HG02938 (cell line): Measurements from ENCODE around the gene BBOF1.
A peak's percentile ranks its signal among the peaks of the same experiment; 100 is the strongest.

Experiments
- ATAC-seq: cut with Tn5 transposase; IDR thresholded peaks from one replicate; pipeline ENCODE4 v1.9.1; 2021; ENCODE audit warnings: mild to moderate bottlenecking, moderate library complexity; ENCODE audit not compliant: unreplicated experiment

BBOF1 gene

GRCh38 chr14:74019408-74020137 is 424 bp downstream of the BBOF1 start:
- ATAC-seq, result peak; percentile 25

GRCh38 chr14:74022346-74022745 is 3.2 kb downstream of the BBOF1 start:
- ATAC-seq, result no peak

- no peak for ATAC-seq
Observed at GRCh38 chr14:74029136-74029535, 10.0 kb downstream of the BBOF1 start.

GRCh38 chr14:74034572-74034971 is 15.4 kb downstream of the BBOF1 start:
- no peak for ATAC-seq

GRCh38 chr14:74035556-74035955 is 16.4 kb downstream of the BBOF1 start:
- ATAC-seq, result no peak

GRCh38 chr14:74038020-74038859 is 19.1 kb downstream of the BBOF1 start:
- no peak for ATAC-seq

- no peak for ATAC-seq
Observed at GRCh38 chr14:74042296-74042695, 23.1 kb downstream of the BBOF1 start.

- no peak for ATAC-seq
Observed at GRCh38 chr14:74045522-74045921, 26.4 kb downstream of the BBOF1 start.

- no peak for ATAC-seq
Observed at GRCh38 chr14:74048281-74048680, 29.1 kb downstream of the BBOF1 start.

- no peak for ATAC-seq
Observed at GRCh38 chr14:74049876-74050495, 30.8 kb downstream of the BBOF1 start.

- ATAC-seq, result no peak
Observed at GRCh38 chr14:74062809-74063150, 43.6 kb downstream of the BBOF1 start.

GRCh38 chr14:74064426-74064825 is 45.3 kb downstream of the BBOF1 start:
- no peak for ATAC-seq

- no peak for ATAC-seq
Observed at GRCh38 chr14:74064883-74065282, 45.7 kb downstream of the BBOF1 start.

- ATAC-seq, result no peak
Observed at GRCh38 chr14:74065746-74066575, 46.8 kb downstream of the BBOF1 start.

- ATAC-seq, result no peak
Observed at GRCh38 chr14:74077401-74077800, 58.3 kb downstream of the BBOF1 start.

- no peak for ATAC-seq
Observed at GRCh38 chr14:74080820-74081460, 61.8 kb downstream of the BBOF1 start.

- ATAC-seq, result no peak
Observed at GRCh38 chr14:74081491-74081890, 62.3 kb downstream of the BBOF1 start.

GRCh38 chr14:74083161-74083560 is 64.0 kb downstream of the BBOF1 start:
- ATAC-seq, result no peak

GRCh38 chr14:74083784-74084276 is 64.7 kb downstream of the BBOF1 start:
- peak; percentile 9 for ATAC-seq
